ENCODE results near the gene CTIF.

The CTIF gene

GRCh38 chr18:48896875-48897511 is 358.2 kb downstream of the CTIF start:
- peak; percentile 9 for DNase-seq

- DNase-seq: no peak
Measured at GRCh38 chr18:48897531-48897930, 358.7 kb downstream of the CTIF start.

DNA sequence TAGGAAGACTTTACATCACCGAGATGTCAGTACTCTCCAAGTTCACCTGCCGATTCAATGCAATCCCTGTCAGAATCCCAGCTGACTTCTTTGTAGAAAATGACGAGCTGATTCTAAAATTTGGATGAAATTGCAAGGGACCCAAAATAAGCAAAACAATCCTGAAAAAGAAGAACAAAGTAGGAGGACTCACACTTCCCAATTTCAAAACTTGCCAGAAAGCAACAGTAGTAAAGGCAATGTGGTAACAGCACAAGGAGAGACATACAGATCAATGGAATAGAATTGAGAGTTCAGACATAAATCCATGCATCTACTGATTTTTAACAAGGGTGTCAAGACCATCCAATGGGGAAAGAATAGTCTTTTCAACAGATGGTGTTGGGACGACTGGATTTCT is 359.7 kb downstream of the CTIF start:
- DNase-seq: no peak

- no peak for DNase-seq
Measured at GRCh38 chr18:48899558-48900174, 360.8 kb downstream of the CTIF start.

GRCh38 chr18:48900469-48900868 is 361.6 kb downstream of the CTIF start:
- no peak for DNase-seq

- no peak for DNase-seq
Measured at GRCh38 chr18:48901145-48902022, 362.6 kb downstream of the CTIF start.

DNA sequence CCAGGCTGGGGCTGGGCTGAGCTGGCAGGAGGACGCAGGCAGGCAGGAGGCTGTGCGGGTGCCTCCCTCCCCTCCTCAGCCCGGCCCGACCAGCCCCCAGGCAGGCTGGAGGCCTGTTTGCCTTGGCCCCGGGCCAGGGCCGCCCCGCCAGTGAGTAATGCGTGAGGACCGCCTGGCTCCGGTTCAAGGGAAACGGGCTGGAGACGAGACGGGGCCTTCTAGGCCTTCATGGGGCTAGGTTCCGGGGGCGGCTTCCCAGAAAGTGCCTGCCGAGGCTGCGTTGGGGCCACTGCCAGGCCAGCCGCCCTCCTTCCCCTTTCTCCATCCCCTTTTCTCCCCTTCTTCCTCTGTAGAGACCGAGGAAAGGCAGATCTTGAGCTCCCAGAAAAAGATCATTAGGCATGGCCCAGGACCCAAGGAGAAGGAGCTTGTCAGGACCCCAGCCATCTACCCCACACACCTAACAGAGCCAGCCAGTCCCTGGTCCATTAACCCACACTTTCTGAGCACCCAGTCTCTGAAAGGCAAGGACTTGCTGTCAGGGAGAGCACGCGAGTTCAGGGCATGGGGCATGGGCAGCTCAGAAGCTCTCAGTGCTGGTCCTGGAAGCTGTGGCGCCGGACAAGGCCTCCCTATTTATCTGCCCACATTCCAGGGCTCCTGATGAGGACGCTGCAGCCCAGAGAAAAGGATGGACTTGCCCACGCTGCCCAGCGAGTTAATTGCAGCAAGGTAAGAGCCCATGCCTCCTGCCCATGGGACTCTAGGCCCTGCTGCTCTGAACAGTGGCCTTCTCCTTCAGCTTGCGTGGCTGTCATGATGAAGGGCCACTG is 363.4 kb downstream of the CTIF start:
- no peak for DNase-seq

DNA sequence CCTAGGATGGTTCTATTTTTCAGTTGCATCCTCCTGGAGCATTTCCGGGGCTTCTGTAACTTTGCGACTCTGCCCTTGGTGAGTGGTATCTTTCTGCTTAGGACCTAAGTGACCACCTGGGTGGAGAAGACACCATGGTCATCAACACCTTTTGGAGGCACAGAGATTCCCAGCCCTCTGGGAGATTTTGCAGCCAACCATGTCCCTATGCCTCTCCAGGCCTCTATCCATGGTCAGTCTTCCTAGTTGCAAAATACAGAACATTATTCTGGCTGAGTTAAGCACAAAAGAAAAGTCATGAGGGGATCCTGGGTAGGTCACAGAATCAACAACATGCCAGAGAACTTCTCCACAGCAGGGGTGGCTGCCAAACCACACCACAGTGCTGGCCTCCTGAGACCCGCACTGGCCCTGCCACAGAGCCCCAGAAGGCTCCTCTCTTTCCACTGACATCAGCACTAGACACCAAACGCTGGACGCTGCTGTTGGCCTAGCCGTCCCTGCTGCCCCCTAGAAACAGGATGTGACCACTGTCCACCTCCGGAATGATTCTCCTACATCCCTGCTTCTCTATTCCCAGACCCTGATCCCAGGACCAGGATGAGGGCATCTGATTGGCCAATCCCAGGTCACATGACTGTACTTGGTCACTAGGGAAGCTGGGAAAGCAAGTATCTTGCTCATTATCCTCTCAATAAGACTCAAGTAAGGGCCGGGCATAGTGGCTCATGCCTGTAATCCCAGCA is 364.2 kb downstream of the CTIF start:
- no peak for DNase-seq

- no peak for DNase-seq
Measured at GRCh38 chr18:48904091-48904490, 365.3 kb downstream of the CTIF start.

DNA sequence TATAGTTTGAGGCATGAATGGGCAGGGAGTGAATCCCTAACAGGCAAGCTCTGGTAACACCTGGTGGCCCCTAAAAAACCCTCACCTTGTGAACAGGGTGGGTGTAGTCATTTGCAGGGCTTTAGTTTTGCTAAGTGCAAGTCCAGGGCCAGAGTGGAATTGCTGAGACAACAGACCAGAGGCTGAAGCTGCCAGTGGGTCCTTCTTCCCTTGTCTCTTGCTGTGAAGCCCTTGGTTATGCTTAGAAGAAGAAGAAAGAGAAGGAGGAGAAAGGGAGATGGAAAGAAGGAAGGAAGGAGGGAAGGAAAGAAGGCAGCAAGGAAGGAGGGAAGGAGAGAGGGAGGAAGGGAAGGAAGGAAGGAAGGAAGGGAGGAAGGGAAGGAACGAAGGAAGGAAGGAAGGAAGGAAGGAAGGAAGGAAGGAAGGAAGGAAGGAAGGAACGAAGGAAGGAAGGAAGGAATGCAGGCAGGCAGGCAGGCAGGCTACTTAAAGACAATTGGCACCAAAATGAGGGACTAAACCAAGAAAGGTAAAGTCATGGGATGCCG is 366.1 kb downstream of the CTIF start:
- no peak for DNase-seq

- no peak for DNase-seq
Measured at GRCh38 chr18:48905513-48905912, 366.7 kb downstream of the CTIF start.

DNA sequence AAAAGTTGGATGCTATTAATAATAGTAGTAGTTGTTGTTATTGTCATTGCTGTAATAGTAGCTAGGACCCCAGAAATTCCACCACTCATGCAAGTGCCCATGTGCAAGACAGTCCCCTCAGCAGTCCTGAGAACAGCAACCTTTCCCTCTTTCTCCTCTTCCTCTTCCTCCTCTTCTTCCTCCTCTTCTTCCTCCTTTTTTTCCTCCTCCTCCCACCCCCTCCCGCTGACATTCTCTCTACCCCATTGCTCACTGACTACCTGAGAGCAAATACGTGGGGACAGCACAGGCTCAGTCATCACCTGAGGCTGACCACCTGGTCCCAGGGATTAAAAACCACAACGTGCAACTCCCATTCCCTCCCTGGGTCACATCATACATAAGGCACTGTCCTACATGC is 370.1 kb downstream of the CTIF start:
- no peak for DNase-seq

DNA sequence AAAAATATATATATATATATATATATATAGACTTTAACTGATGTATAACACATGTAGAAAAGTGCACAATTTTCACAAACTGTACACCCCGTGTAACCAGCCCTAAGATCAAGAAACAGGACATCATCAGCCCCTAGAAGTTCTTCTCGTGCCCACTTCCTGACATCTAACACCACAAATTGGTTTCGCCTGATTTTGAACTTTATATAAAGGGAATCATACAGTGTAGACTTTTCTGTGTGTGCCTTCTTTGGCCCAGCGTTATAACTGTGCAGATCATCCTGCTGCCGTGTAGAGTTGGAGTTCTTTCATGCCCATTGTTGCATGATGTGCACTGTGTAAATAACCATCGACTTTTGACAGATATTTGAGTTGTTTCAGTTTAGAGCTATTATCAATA is 370.9 kb downstream of the CTIF start:
- no peak for DNase-seq

GRCh38 chr18:48910972-48911545 is 372.2 kb downstream of the CTIF start:
- no peak for DNase-seq
